ENCODE results near the gene SLC41A3. TPM values are rescaled to one million over a fixed set of nuclear protein-coding genes. Genes with fewer than 3 reads are reported as not detected.
"Not testable (repeated sequence)": the region's sequence is repeated elsewhere in the genome, so short reads cannot be mapped to it uniquely, and the experiment has no call there.

Gene SLC41A3
- total RNA-seq, 1 donor from 2014 or later: 31.6 TPM

- no peak overlapping the region for H3K27ac Mint-ChIP-seq (ENCODE audit: unreplicated experiment)
- Histone ChIP-seq H3K4me2 (ENCODE audit: low read length) (peak overlapping the region; percentile 41), H2AFZ (ENCODE audit: low read depth, low read length) (no peak overlapping the region), H4K20me1 (ENCODE audit: insufficient read depth, low read length) (no peaks in the 10 kb centered on the region), H3K9ac (ENCODE audit: low read length) (no peak overlapping the region), H3K36me3 (ENCODE audit: insufficient read depth, low read length) (no peaks in the 10 kb centered on the region), H3K27me3 (ENCODE audit: insufficient read depth, low read length) (peaks cover 21% of the 10 kb centered on the region), H3K79me2 (ENCODE audit: insufficient read depth, low read length) (no peaks in the 10 kb centered on the region), H3K4me3 (ENCODE audit: insufficient read depth, low read depth, low read length) (no peak overlapping the region), H3K4me1 (ENCODE audit: insufficient read depth, low read length) (no peaks in the 10 kb centered on the region), H3K27ac (ENCODE audit: low read depth, low read length) (no peak overlapping the region), H3K9me3 (ENCODE audit: insufficient read depth, low read depth, low read length) (no peaks in the 10 kb centered on the region)
- peaks cover 5% of the 10 kb centered on the region for H3K36me3 Mint-ChIP-seq (ENCODE audit: low read depth, unreplicated experiment)
- no peak overlapping the region for H3K4me3 Mint-ChIP-seq (ENCODE audit: unreplicated experiment)
- no peak for DNase-seq (ENCODE audit: low read depth)
- FAIRE-seq: no peak
- H3K27me3 Mint-ChIP-seq (ENCODE audit: low read depth, unreplicated experiment): peaks cover 19% of the 10 kb centered on the region
- H3K9me3 Mint-ChIP-seq (ENCODE audit: unreplicated experiment): peaks cover 4% of the 10 kb centered on the region
- TF ChIP-seq CTCF (IDR thresholded peaks at IDR 0.05; ENCODE audit: insufficient read depth, low read depth, low read length) (no peak), EZH2 (IDR thresholded peaks at IDR 0.05; ENCODE audit: insufficient read depth, low read length) (no peak)
- no peaks in the 10 kb centered on the region for H3K4me1 Mint-ChIP-seq (ENCODE audit: low read depth, unreplicated experiment)
These were observed 126.0 kb downstream of the SLC41A3 start for GRCh38 chr3:125957674-125958510.

DNA sequence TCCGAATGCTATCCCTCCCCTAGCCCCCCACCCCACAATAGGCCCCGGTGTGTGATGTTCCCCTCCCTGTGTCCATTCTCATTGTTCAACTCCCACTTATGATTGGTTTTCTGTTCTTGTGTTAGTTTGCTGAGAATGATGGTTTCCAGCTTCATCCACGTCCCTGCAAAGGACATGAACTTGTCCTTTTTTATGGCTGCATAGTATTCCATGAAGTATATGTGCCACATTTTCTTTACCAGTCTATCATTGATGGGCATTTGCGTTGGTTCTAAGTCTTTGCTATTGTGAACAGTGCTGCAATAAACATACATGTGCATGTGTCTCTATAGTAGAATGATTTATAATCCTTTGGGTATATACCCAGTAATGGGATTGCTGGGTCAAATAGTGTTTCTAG, 126.9 kb downstream of the SLC41A3 start:
- FAIRE-seq; H3K27ac Mint-ChIP-seq (ENCODE audit: unreplicated experiment); H2AFZ ChIP-seq (ENCODE audit: low read depth, low read length); H3K4me3 ChIP-seq (ENCODE audit: insufficient read depth, low read depth, low read length); H4K20me1 ChIP-seq (ENCODE audit: insufficient read depth, low read length); H3K9me3 Mint-ChIP-seq (ENCODE audit: unreplicated experiment); H3K27ac ChIP-seq (ENCODE audit: low read depth, low read length); H3K9me3 ChIP-seq (ENCODE audit: insufficient read depth, low read depth, low read length); H3K4me1 Mint-ChIP-seq (ENCODE audit: low read depth, unreplicated experiment); H3K36me3 ChIP-seq (ENCODE audit: insufficient read depth, low read length); H3K36me3 Mint-ChIP-seq (ENCODE audit: low read depth, unreplicated experiment); H3K4me3 Mint-ChIP-seq (ENCODE audit: unreplicated experiment); DNase-seq (ENCODE audit: low read depth); H3K9ac ChIP-seq (ENCODE audit: low read length); H3K79me2 ChIP-seq (ENCODE audit: insufficient read depth, low read length); H3K4me2 ChIP-seq (ENCODE audit: low read length); H3K4me1 ChIP-seq (ENCODE audit: insufficient read depth, low read length): not testable (repeated sequence)
- peaks cover 19% of the 10 kb centered on the region for H3K27me3 Mint-ChIP-seq (ENCODE audit: low read depth, unreplicated experiment)
- H3K27me3 ChIP-seq (ENCODE audit: insufficient read depth, low read length): peaks cover 21% of the 10 kb centered on the region

Other genes starting within 250 kb of the SLC41A3 start
- gene ROPN1B, start 114.9 kb downstream of the SLC41A3 start, total RNA-seq: not detected in 2 replicates
- not detected in 2 replicates for gene ALDH1L1, start 96.5 kb upstream of the SLC41A3 start, total RNA-seq